Breast epithelium (tissue), 3 donors: Measurements from ENCODE around the gene TALDO1.

ENCODE experiments used
- CTCF ChIP-seq, 3 donors: fragments of 450-650 bp; IDR thresholded peaks; one replicate each; pipeline ENCODE4 v1.5.1; 2016 to 2017; ENCODE audit warnings: antibody characterized with exemption in 3 of 3, mild to moderate bottlenecking in 3 of 3, moderate library complexity in 3 of 3
- POLR2A ChIP-seq: fragments of 450-650 bp; IDR thresholded peaks from one replicate; pipeline ENCODE4 v1.6.1; 2016; ENCODE audit warnings: antibody characterized with exemption, mild to moderate bottlenecking, moderate library complexity
- POLR2AphosphoS5 ChIP-seq, 3 donors: sonication (generic); formaldehyde crosslinking; IDR thresholded peaks; one replicate each; pipeline ENCODE4 v1.6.1; 2017; ENCODE audit warnings: antibody characterized with exemption in 3 of 3

- TF ChIP-seq POLR2A (no peak), CTCF (IDR thresholded peaks at IDR 0.05) (no peak), POLR2AphosphoS5 (IDR thresholded peaks at IDR 0.05) (no peak)
Observed at GRCh38 chr11:799641-800316, 52.5 kb downstream of the TALDO1 start.
